ENCODE data around the gene EPAS1. TPM values are rescaled to one million over a fixed set of nuclear protein-coding genes. Genes with fewer than 3 reads are reported as not detected.

The EPAS1 gene
- total and polyA plus RNA-seq, 2 of the 13 experiments (the other 11 are each of a cell fraction or from before 2014, with no cell fraction given), result 47.1 to 182 TPM

DNA sequence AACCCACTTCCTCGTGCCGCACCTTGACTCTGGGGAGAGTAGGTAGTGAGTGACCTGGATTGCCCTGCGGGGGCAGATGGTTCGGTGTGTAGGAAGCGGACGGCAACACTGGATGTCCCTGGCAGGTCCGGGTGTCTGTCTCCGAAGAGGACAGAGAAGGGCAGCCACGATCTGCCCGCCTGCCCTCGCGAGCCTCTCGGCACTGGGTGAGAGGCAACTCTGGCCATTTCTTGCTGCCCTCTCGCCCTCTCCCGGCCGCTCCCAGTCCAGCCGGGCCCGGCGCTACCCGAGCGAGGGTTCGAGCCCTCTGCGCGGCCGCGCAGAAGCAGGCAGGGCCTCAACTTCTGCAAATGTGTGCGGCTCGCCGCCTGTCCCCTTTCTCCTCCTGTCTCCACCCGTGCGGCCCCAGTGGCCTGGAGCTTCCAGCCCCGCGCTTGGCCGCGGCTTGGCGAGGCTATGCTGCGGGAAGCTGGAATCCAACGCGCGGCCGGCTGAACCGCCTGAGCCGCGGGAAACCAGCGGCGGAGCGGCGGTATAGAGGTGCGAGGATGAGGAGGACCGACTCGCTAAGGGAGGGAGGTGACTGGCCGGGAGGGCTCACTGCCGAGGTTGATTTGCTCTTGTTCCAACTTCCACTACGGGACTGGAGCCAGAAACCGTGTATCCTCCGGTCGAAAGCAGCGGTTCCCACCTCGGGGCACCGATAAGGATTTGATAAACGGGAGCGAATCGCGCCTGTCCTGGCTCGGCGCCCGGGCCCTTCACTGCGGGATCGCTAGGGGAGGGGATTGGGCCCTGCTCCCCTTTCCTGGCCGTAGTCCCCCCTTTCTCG is 1.5 kb downstream of the EPAS1 start (continued):
- TF ChIP-seq SALL1 (CRISPR knock-in tag; IDR thresholded peaks at IDR 0.05) (no peak; the same call in none of the 2 replicates), KLF6 (CRISPR knock-in tag; IDR thresholded peaks at IDR 0.05) (no peak), ZNF720 (CRISPR knock-in tag; IDR thresholded peaks at IDR 0.05) (no peak), ERF (CRISPR knock-in tag; IDR thresholded peaks at IDR 0.05) (no peak), ZNF629 (CRISPR knock-in tag; conservative IDR thresholded peaks at IDR 0.05) (no peak), MEIS2 (CRISPR knock-in tag; IDR thresholded peaks at IDR 0.05) (no peak), SP4 (CRISPR knock-in tag; IDR thresholded peaks at IDR 0.05) (no peak; the same call in none of the 2 replicates), TCF7L2 (IDR thresholded peaks at IDR 0.05; ENCODE audit: low read depth, low read length) (no peak), DBP (CRISPR knock-in tag; IDR thresholded peaks at IDR 0.05; ENCODE audit: not compliant biosample characterization) (peak; percentile 14), EHMT2 (IDR thresholded peaks at IDR 0.05; ENCODE audit: borderline replicate concordance, low read depth, low read length) (no peak), U2AF1 (optimal IDR thresholded peaks at IDR 0.05; ENCODE audit: low read depth, low read length) (peak; percentile 32), DMAP1 (CRISPR knock-in tag; IDR thresholded peaks at IDR 0.05) (0 out of 2 replicates have a peak, but pooled peaks have one; percentile 13), MED13 (CRISPR knock-in tag; IDR thresholded peaks at IDR 0.05) (peak; percentile 78), CENPX (CRISPR knock-in tag; IDR thresholded peaks at IDR 0.05) (no peak), NPAS2 (CRISPR knock-in tag; IDR thresholded peaks at IDR 0.05; ENCODE audit: borderline replicate concordance) (no peak), TIGD3 (CRISPR knock-in tag; IDR thresholded peaks at IDR 0.05; ENCODE audit: borderline replicate concordance) (no peak), ZNF839 (CRISPR knock-in tag; IDR thresholded peaks at IDR 0.05; ENCODE audit: borderline replicate concordance) (no peak), CHCHD3 (CRISPR knock-in tag; IDR thresholded peaks at IDR 0.05) (no peak; the same call in 1 of the 2 replicates), NFE2L2 (IDR thresholded peaks at IDR 0.05; ENCODE audit: low read length) (no peak), THYN1 (CRISPR knock-in tag; IDR thresholded peaks at IDR 0.05; ENCODE audit: borderline replicate concordance, low read depth) (no peak), MIER2 (CRISPR knock-in tag; IDR thresholded peaks at IDR 0.05) (no peak), YEATS4 (CRISPR knock-in tag; IDR thresholded peaks at IDR 0.05; ENCODE audit: borderline replicate concordance) (peak; percentile 21; the same call in 1 of the 2 replicates), ZNF446 (CRISPR knock-in tag; IDR thresholded peaks at IDR 0.05) (no peak; the same call in 1 of the 2 replicates), MNT (IDR thresholded peaks at IDR 0.05) (no peak), CREB1 (IDR thresholded peaks at IDR 0.05) (no peak), CREB1 (CRISPR knock-in tag; IDR thresholded peaks at IDR 0.05) (no peak)
- TF ChIP-seq, protein P1, sequence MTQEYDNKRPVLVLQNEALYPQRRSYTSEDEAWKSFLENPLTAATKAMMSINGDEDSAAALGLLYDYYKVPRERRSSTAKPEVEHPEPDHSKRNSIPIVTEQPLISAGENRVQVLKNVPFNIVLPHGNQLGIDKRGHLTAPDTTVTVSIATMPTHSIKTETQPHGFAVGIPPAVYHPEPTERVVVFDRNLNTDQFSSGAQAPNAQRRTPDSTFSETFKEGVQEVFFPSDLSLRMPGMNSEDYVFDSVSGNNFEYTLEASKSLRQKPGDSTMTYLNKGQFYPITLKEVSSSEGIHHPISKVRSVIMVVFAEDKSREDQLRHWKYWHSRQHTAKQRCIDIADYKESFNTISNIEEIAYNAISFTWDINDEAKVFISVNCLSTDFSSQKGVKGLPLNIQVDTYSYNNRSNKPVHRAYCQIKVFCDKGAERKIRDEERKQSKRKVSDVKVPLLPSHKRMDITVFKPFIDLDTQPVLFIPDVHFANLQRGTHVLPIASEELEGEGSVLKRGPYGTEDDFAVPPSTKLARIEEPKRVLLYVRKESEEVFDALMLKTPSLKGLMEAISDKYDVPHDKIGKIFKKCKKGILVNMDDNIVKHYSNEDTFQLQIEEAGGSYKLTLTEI (CRISPR knock-in tag; conservative IDR thresholded peaks at IDR 0.05), result no peak
